ENCODE measurements around the gene RBCK1.
"Not testable (repeated sequence)": the region's sequence is repeated elsewhere in the genome, so short reads cannot be mapped to it uniquely, and the experiment has no call there.

The RBCK1 gene

GRCh38 chr20:475463-476357 lies 67.6 kb downstream of the RBCK1 start:
- DNase-seq, result no peak

- not testable (repeated sequence) for DNase-seq
Measured at GRCh38 chr20:476561-477249, 68.6 kb downstream of the RBCK1 start.

- no peak for DNase-seq
Measured at GRCh38 chr20:478010-478948, 70.2 kb downstream of the RBCK1 start.

GRCh38 chr20:478949-479429 lies 70.9 kb downstream of the RBCK1 start:
- DNase-seq, result no peak

DNA sequence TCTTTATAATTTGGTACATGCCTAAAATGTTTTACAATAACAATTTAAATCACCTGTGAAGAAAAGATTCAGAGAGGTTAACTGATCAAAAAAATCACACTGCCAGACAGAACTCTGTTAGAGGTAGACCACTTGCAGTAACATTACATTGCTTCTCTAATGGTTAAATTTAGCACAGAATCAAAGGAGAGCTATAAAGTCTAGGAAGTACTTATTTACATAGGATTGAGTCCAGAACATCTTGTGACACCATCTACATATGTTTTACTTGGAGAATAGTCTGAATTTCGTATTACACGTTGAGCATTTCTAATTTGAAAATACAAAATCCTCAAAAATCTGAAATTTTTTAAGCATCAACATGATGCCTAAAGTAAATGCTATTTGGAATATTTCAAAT lies 71.4 kb downstream of the RBCK1 start:
- DNase-seq, result no peak

DNA sequence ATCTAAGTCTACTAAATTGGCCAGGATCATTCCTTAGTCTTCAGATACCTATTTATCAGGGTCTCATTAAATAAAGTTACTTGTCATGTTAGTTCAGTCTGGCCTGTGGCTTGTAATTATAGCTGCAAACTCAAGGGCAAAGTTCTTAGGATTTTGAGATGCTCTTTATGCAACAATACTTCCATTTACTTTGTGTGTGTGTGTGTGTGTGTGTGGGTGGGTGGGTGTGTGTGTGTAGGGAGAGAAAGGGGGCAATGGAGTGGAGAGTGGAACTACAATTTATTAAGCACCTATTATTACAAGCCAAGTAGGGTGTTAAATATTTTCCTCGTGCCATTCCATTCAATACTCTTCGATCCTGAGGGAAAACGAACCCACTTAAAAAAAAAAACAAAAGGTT lies 71.9 kb downstream of the RBCK1 start:
- DNase-seq, result no peak

DNA sequence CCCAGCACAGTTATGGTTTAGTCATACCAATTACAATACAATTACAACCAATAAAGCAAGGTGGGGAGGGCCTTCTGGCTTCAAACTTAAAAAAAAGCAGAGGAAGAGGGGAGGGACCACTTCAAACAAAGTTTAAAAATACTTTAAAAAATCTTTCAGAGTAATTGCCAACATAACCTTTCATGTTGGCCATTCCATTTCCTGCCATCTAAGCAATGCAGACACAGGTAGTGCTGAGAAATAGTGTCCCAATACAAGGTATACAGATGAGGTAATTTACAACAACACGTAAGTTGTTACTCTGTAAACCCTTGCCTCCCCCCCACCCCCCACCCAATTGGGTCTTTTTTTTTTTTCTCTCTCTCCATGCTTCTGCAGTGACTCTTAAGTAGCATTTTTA lies 73.1 kb downstream of the RBCK1 start:
- no peak for DNase-seq

All from activated CD4-positive, alpha-beta T cell treated with anti-CD3 and anti-CD28 coated beads, Interleukin-2, amount 50 U/mL, for 4 hours (primary cell).